Measurements from ENCODE around the gene ANHX. TPM values are rescaled to one million over a fixed set of nuclear protein-coding genes. Genes with fewer than 3 reads are reported as not detected.
"Not testable (repeated sequence)": the region's sequence is repeated elsewhere in the genome, so short reads cannot be mapped to it uniquely, and the experiment has no call there.

The ANHX gene
- not detected in 2 replicates for total RNA-seq (2014; rRNA removed; shearing (Covaris generic))

- Histone ChIP-seq H3K27ac (no peak within 1 kb of the TSS), H3K9me3 (replicated peaks) (peaks cover 14% of the 10 kb centered on the region), H3K4me3 (no peak within 1 kb of the TSS), H3K4me1 (replicated peaks) (no peaks in the 10 kb centered on the region), H3K27me3 (replicated peaks) (no peaks in the 10 kb centered on the region), H3K36me3 (no peaks in the 10 kb centered on the region)
- no peak for DNase-seq (ENCODE audit: low read depth in 1 of 2, low spot score in 2 of 2)
These were observed at the start of gene ANHX for GRCh38 chr12:133235401-133236112. ANHX (minus strand) TSS chr12:133235877; CDS start chr12:133234356, 1,521 bp downstream.

GRCh38 chr12:133264668-133265067, 29.0 kb upstream of the ANHX start:
- H3K36me3 ChIP-seq; H3K27ac ChIP-seq; H3K9me3 ChIP-seq (replicated peaks); DNase-seq (ENCODE audit: low read depth in 1 of 2, low spot score in 2 of 2); H3K4me1 ChIP-seq (replicated peaks); H3K4me3 ChIP-seq; H3K27me3 ChIP-seq (replicated peaks): not testable (repeated sequence)

- Histone ChIP-seq H3K9me3 (replicated peaks) (no peaks in the 10 kb centered on the region), H3K27ac (no peak overlapping the region), H3K27me3 (replicated peaks) (no peaks in the 10 kb centered on the region), H3K4me3 (no peak overlapping the region), H3K36me3 (no peaks in the 10 kb centered on the region), H3K4me1 (replicated peaks) (no peaks in the 10 kb centered on the region)
- no peak for DNase-seq (ENCODE audit: low read depth in 1 of 2, low spot score in 2 of 2)
These were observed 28.5 kb upstream of the ANHX start for GRCh38 chr12:133264173-133264572.

- Histone ChIP-seq H3K4me3 (no peak overlapping the region), H3K36me3 (no peaks in the 10 kb centered on the region), H3K27me3 (replicated peaks) (no peaks in the 10 kb centered on the region), H3K27ac (no peak overlapping the region), H3K9me3 (replicated peaks) (no peaks in the 10 kb centered on the region), H3K4me1 (replicated peaks) (no peaks in the 10 kb centered on the region)
- DNase-seq (ENCODE audit: low read depth in 1 of 2, low spot score in 2 of 2): no peak
These were observed 20.6 kb upstream of the ANHX start for GRCh38 chr12:133256321-133256720.

- not testable (repeated sequence) for DNase-seq (ENCODE audit: low read depth in 1 of 2, low spot score in 2 of 2); H3K4me1 ChIP-seq (replicated peaks); H3K27me3 ChIP-seq (replicated peaks); H3K36me3 ChIP-seq; H3K9me3 ChIP-seq (replicated peaks); H3K27ac ChIP-seq; H3K4me3 ChIP-seq
These were observed 20.2 kb upstream of the ANHX start for GRCh38 chr12:133255833-133256232.

- Histone ChIP-seq H3K9me3 (replicated peaks) (no peaks in the 10 kb centered on the region), H3K27ac (no peak overlapping the region), H3K4me1 (replicated peaks) (no peaks in the 10 kb centered on the region), H3K27me3 (replicated peaks) (no peaks in the 10 kb centered on the region), H3K4me3 (no peak overlapping the region), H3K36me3 (no peaks in the 10 kb centered on the region)
- DNase-seq (ENCODE audit: low read depth in 1 of 2, low spot score in 2 of 2): no peak
These were observed 16.1 kb upstream of the ANHX start for GRCh38 chr12:133251732-133252131.

GRCh38 chr12:133236556-133236955, 879 bp upstream of the ANHX start:
- Histone ChIP-seq H3K4me3 (no peak overlapping the region), H3K27ac (no peak overlapping the region), H3K36me3 (no peaks in the 10 kb centered on the region), H3K4me1 (replicated peaks) (no peaks in the 10 kb centered on the region), H3K9me3 (replicated peaks) (peaks cover 8% of the 10 kb centered on the region), H3K27me3 (replicated peaks) (no peaks in the 10 kb centered on the region)
- no peak for DNase-seq (ENCODE audit: low read depth in 1 of 2, low spot score in 2 of 2)

GRCh38 chr12:133236144-133236543, 467 bp upstream of the ANHX start:
- H3K27ac ChIP-seq: no peak overlapping the region
- no peaks in the 10 kb centered on the region for H3K27me3 ChIP-seq (replicated peaks)
- H3K9me3 ChIP-seq (replicated peaks): peaks cover 11% of the 10 kb centered on the region
- H3K4me1 ChIP-seq (replicated peaks): no peaks in the 10 kb centered on the region
- DNase-seq (ENCODE audit: low read depth in 1 of 2, low spot score in 2 of 2): no peak
- H3K36me3 ChIP-seq: no peaks in the 10 kb centered on the region
- no peak overlapping the region for H3K4me3 ChIP-seq

GRCh38 chr12:133234971-133235370, 706 bp downstream of the ANHX start:
- H3K4me3 ChIP-seq: no peak overlapping the region
- no peak for DNase-seq (ENCODE audit: low read depth in 1 of 2, low spot score in 2 of 2)
- H3K4me1 ChIP-seq (replicated peaks): no peaks in the 10 kb centered on the region
- peaks cover 14% of the 10 kb centered on the region for H3K9me3 ChIP-seq (replicated peaks)
- no peaks in the 10 kb centered on the region for H3K36me3 ChIP-seq
- no peaks in the 10 kb centered on the region for H3K27me3 ChIP-seq (replicated peaks)
- H3K27ac ChIP-seq: no peak overlapping the region

- no peak overlapping the region for H3K27ac ChIP-seq
- peaks cover 11% of the 10 kb centered on the region for H3K9me3 ChIP-seq (replicated peaks)
- H3K27me3 ChIP-seq (replicated peaks): no peaks in the 10 kb centered on the region
- no peaks in the 10 kb centered on the region for H3K4me1 ChIP-seq (replicated peaks)
- H3K4me3 ChIP-seq: no peak overlapping the region
- no peak for DNase-seq (ENCODE audit: low read depth in 1 of 2, low spot score in 2 of 2)
- H3K36me3 ChIP-seq: no peaks in the 10 kb centered on the region
These were observed 1.6 kb downstream of the ANHX start for GRCh38 chr12:133233993-133234564.

GRCh38 chr12:133233006-133233405, 2.7 kb downstream of the ANHX start:
- Histone ChIP-seq H3K9me3 (replicated peaks) (peaks cover 13% of the 10 kb centered on the region), H3K4me1 (replicated peaks) (no peaks in the 10 kb centered on the region)

GRCh38 chr12:133231001-133231400, 4.7 kb downstream of the ANHX start:
- DNase-seq (ENCODE audit: low read depth in 1 of 2, low spot score in 2 of 2): no peak
- Histone ChIP-seq H3K4me3 (no peak overlapping the region), H3K27me3 (replicated peaks) (no peaks in the 10 kb centered on the region), H3K36me3 (no peaks in the 10 kb centered on the region), H3K27ac (no peak overlapping the region), H3K9me3 (replicated peaks) (peaks cover 17% of the 10 kb centered on the region), H3K4me1 (replicated peaks) (no peaks in the 10 kb centered on the region)

More at GRCh38 chr12:133233006-133233405, 2.7 kb downstream of the ANHX start:
- H3K27ac ChIP-seq: no peak overlapping the region
- H3K4me3 ChIP-seq: no peak overlapping the region
- no peaks in the 10 kb centered on the region for H3K36me3 ChIP-seq
- DNase-seq (ENCODE audit: low read depth in 1 of 2, low spot score in 2 of 2): no peak
- no peaks in the 10 kb centered on the region for H3K27me3 ChIP-seq (replicated peaks)

GRCh38 chr12:133227281-133227852, 8.3 kb downstream of the ANHX start:
- DNase-seq (ENCODE audit: low read depth in 1 of 2, low spot score in 2 of 2): no peak
- Histone ChIP-seq H3K36me3 (no peaks in the 10 kb centered on the region), H3K27ac (no peak overlapping the region), H3K4me1 (replicated peaks) (no peaks in the 10 kb centered on the region), H3K4me3 (no peak overlapping the region), H3K27me3 (replicated peaks) (no peaks in the 10 kb centered on the region), H3K9me3 (replicated peaks) (peaks cover 16% of the 10 kb centered on the region)

GRCh38 chr12:133226690-133227089, 9.0 kb downstream of the ANHX start:
- no peak for DNase-seq (ENCODE audit: low read depth in 1 of 2, low spot score in 2 of 2)
- Histone ChIP-seq H3K4me1 (replicated peaks) (no peaks in the 10 kb centered on the region), H3K36me3 (no peaks in the 10 kb centered on the region), H3K27ac (no peak overlapping the region), H3K27me3 (replicated peaks) (no peaks in the 10 kb centered on the region), H3K4me3 (no peak overlapping the region), H3K9me3 (replicated peaks) (peaks cover 18% of the 10 kb centered on the region)
